Nephron progenitor cell (in vitro differentiated cells): ENCODE measurements around the gene CST3.
A peak's percentile ranks its signal among the peaks of the same experiment; 100 is the strongest.

ENCODE experiments used
- DNase-seq: peaks from one replicate; pipeline ENCODE4 v3.0.0; 2021
- H3K27ac Mint-ChIP-seq: 2 replicates; pipeline ENCODE4 v1.8.0; 2021; ENCODE audit warnings: mild to moderate bottlenecking, moderate library complexity, mixed read lengths
- H3K27me3 Mint-ChIP-seq: 2 replicates; pipeline ENCODE4 v1.8.0; 2021; ENCODE audit warnings: mild to moderate bottlenecking, low read depth, mixed read lengths; ENCODE audit not compliant: poor library complexity
- H3K36me3 Mint-ChIP-seq: 2 replicates; pipeline ENCODE4 v1.8.0; 2021; ENCODE audit warnings: low read depth, mixed read lengths
- H3K4me1 Mint-ChIP-seq: 2 replicates; pipeline ENCODE4 v1.8.0; 2021; ENCODE audit warnings: mixed read lengths
- H3K4me3 Mint-ChIP-seq: 2 replicates; pipeline ENCODE4 v1.8.0; 2021; ENCODE audit warnings: mild to moderate bottlenecking, moderate library complexity, mixed read lengths
- H3K9me3 Mint-ChIP-seq: 2 replicates; pipeline ENCODE4 v1.8.0; 2021; ENCODE audit warnings: mild to moderate bottlenecking, moderate library complexity, mixed read lengths
- CTCF ChIP-seq: fragments of 200-600 bp; sonication (generic); IDR thresholded peaks from 2 replicates; pipeline ENCODE4 v1.5.0; 2021; ENCODE audit warnings: antibody characterized with exemption

Gene CST3

GRCh38 chr20:23632711-23633573 lies 4.8 kb downstream of the CST3 start:
- peaks cover 26% of the 10 kb centered on the region for H3K36me3 Mint-ChIP-seq
- peaks cover 9% of the 10 kb centered on the region for H3K9me3 Mint-ChIP-seq
- peak overlapping the region; percentile 45 for H3K27ac Mint-ChIP-seq
- H3K4me1 Mint-ChIP-seq, result peaks cover 74% of the 10 kb centered on the region
- peaks cover 9% of the 10 kb centered on the region for H3K27me3 Mint-ChIP-seq
- no peak for DNase-seq
- no peak overlapping the region for H3K4me3 Mint-ChIP-seq
- no peak for TF ChIP-seq CTCF

GRCh38 chr20:23631981-23632710 lies 5.6 kb downstream of the CST3 start:
- no peak for DNase-seq
- peaks cover 9% of the 10 kb centered on the region for H3K27me3 Mint-ChIP-seq
- H3K4me1 Mint-ChIP-seq, result peaks cover 75% of the 10 kb centered on the region
- no peak overlapping the region for H3K4me3 Mint-ChIP-seq
- no peak for TF ChIP-seq CTCF
- peaks cover 29% of the 10 kb centered on the region for H3K36me3 Mint-ChIP-seq
- H3K27ac Mint-ChIP-seq, result peak overlapping the region; percentile 87
- peaks cover 12% of the 10 kb centered on the region for H3K9me3 Mint-ChIP-seq

GRCh38 chr20:23631226-23631822 lies 6.4 kb downstream of the CST3 start:
- no peak for TF ChIP-seq CTCF
- Mint-ChIP-seq H3K4me3 (no peak overlapping the region), H3K9me3 (peaks cover 20% of the 10 kb centered on the region), H3K27me3 (peaks cover 11% of the 10 kb centered on the region), H3K27ac (no peak overlapping the region), H3K36me3 (peaks cover 29% of the 10 kb centered on the region), H3K4me1 (peaks cover 75% of the 10 kb centered on the region)
- DNase-seq, result no peak

GRCh38 chr20:23630392-23630849 lies 7.3 kb downstream of the CST3 start:
- peaks cover 29% of the 10 kb centered on the region for H3K36me3 Mint-ChIP-seq
- TF ChIP-seq CTCF, result no peak
- H3K27me3 Mint-ChIP-seq, result peaks cover 7% of the 10 kb centered on the region
- no peak overlapping the region for H3K27ac Mint-ChIP-seq
- no peak for DNase-seq
- H3K4me3 Mint-ChIP-seq, result no peak overlapping the region
- H3K9me3 Mint-ChIP-seq, result peaks cover 25% of the 10 kb centered on the region
- H3K4me1 Mint-ChIP-seq, result peaks cover 75% of the 10 kb centered on the region

GRCh38 chr20:23629542-23630391 lies 8.0 kb downstream of the CST3 start:
- H3K4me1 Mint-ChIP-seq, result peaks cover 75% of the 10 kb centered on the region
- H3K27me3 Mint-ChIP-seq, result peaks cover 7% of the 10 kb centered on the region
- H3K4me3 Mint-ChIP-seq, result no peak overlapping the region
- H3K27ac Mint-ChIP-seq, result no peak overlapping the region
- no peak for TF ChIP-seq CTCF
- peaks cover 25% of the 10 kb centered on the region for H3K9me3 Mint-ChIP-seq
- peaks cover 25% of the 10 kb centered on the region for H3K36me3 Mint-ChIP-seq
- no peak for DNase-seq
